Measurements from ENCODE around the gene TWF1. TPM values are rescaled to one million over a fixed set of nuclear protein-coding genes. Genes with fewer than 3 reads are reported as not detected.

The TWF1 gene
- total RNA-seq, 2 donors from 2014 or later, result 25.1 to 28.0 TPM

- Histone ChIP-seq H3K4me3 (ENCODE audit: low read length) (no peak overlapping the region), H3K36me3 (ENCODE audit: control insufficient read depth, insufficient read depth, low read length) (peaks cover 81% of the 10 kb centered on the region), H3K9ac (ENCODE audit: extremely low read depth, low read length, poor library complexity, severe bottlenecking) (no peak overlapping the region), H3K4me1 (ENCODE audit: control insufficient read depth, insufficient read depth, low read length) (no peaks in the 10 kb centered on the region), H3K27ac (ENCODE audit: low read depth, low read length) (no peak overlapping the region), H3K27me3 (ENCODE audit: control insufficient read depth, insufficient read depth, low read length, poor library complexity, severe bottlenecking) (no peaks in the 10 kb centered on the region), H3K9me3 (ENCODE audit: control insufficient read depth, low read length) (no peaks in the 10 kb centered on the region)
- Mint-ChIP-seq H3K36me3 (ENCODE audit: low read depth) (peaks cover 49% of the 10 kb centered on the region), H3K4me1 (no peaks in the 10 kb centered on the region), H3K27ac (no peak overlapping the region), H3K9me3 (no peaks in the 10 kb centered on the region), H3K27me3 (ENCODE audit: insufficient read depth) (no peaks in the 10 kb centered on the region), H3K4me3 (no peak overlapping the region)
- no peak for DNase-seq
- WGBS, 2 experiments (ENCODE audit: insufficient coverage in 1 of 2, insufficient read length in 1 of 2), result 92 to 99% methylated on average over 2 to 4 of the region's 4 CpGs
- TF ChIP-seq, protein P1, sequence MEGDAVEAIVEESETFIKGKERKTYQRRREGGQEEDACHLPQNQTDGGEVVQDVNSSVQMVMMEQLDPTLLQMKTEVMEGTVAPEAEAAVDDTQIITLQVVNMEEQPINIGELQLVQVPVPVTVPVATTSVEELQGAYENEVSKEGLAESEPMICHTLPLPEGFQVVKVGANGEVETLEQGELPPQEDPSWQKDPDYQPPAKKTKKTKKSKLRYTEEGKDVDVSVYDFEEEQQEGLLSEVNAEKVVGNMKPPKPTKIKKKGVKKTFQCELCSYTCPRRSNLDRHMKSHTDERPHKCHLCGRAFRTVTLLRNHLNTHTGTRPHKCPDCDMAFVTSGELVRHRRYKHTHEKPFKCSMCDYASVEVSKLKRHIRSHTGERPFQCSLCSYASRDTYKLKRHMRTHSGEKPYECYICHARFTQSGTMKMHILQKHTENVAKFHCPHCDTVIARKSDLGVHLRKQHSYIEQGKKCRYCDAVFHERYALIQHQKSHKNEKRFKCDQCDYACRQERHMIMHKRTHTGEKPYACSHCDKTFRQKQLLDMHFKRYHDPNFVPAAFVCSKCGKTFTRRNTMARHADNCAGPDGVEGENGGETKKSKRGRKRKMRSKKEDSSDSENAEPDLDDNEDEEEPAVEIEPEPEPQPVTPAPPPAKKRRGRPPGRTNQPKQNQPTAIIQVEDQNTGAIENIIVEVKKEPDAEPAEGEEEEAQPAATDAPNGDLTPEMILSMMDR (conservative IDR thresholded peaks at IDR 0.05), result no peak
Measured at GRCh38 chr12:43797561-43798217, 8.4 kb downstream of the TWF1 start.

GRCh38 chr12:43795716-43796280, 10.3 kb downstream of the TWF1 start:
- TF ChIP-seq, protein P1 (conservative IDR thresholded peaks at IDR 0.05), result no peak
- H3K4me1 Mint-ChIP-seq, result no peaks in the 10 kb centered on the region
- no peaks in the 10 kb centered on the region for H3K27me3 Mint-ChIP-seq (ENCODE audit: insufficient read depth)
- no peak overlapping the region for H3K27ac Mint-ChIP-seq
- no peak overlapping the region for H3K4me3 Mint-ChIP-seq
- Histone ChIP-seq H3K27me3 (ENCODE audit: control insufficient read depth, insufficient read depth, low read length, poor library complexity, severe bottlenecking) (no peaks in the 10 kb centered on the region), H3K27ac (ENCODE audit: low read depth, low read length) (no peak overlapping the region), H3K4me1 (ENCODE audit: control insufficient read depth, insufficient read depth, low read length) (no peaks in the 10 kb centered on the region), H3K9ac (ENCODE audit: extremely low read depth, low read length, poor library complexity, severe bottlenecking) (no peak overlapping the region), H3K36me3 (ENCODE audit: control insufficient read depth, insufficient read depth, low read length) (peaks cover 64% of the 10 kb centered on the region), H3K4me3 (ENCODE audit: low read length) (no peak overlapping the region), H3K9me3 (ENCODE audit: control insufficient read depth, low read length) (no peaks in the 10 kb centered on the region)
- H3K36me3 Mint-ChIP-seq (ENCODE audit: low read depth), result peaks cover 40% of the 10 kb centered on the region
- 91 to 100% methylated on average over 1 to 2 of the region's 2 CpGs for WGBS, 2 experiments (ENCODE audit: insufficient coverage in 1 of 2, insufficient read length in 1 of 2)
- H3K9me3 Mint-ChIP-seq, result no peaks in the 10 kb centered on the region
- DNase-seq, result no peak

DNA sequence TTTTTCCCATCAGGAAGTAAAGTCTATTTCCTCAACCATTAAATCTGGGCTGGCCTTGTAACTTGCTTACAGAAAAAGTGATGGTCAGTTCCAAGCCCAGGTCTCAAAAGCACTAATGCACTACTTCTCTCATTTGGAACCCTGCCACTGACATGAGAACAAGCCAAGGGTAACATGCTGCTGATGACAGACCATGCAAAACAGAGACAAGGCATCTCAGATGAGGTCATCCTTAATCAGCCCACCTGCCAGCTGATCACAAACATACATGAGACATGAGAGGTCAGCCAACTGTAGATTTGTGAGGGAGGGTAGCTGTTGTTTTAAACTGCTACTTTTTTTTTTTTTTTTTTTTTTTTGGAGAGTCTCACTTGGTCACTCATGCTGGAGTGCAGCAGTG, 16.2 kb downstream of the TWF1 start:
- DNase-seq, result no peak
- no peaks in the 10 kb centered on the region for H3K27me3 Mint-ChIP-seq (ENCODE audit: insufficient read depth)
- Histone ChIP-seq H3K9ac (ENCODE audit: extremely low read depth, low read length, poor library complexity, severe bottlenecking) (no peak overlapping the region), H3K27ac (ENCODE audit: low read depth, low read length) (no peak overlapping the region), H3K9me3 (ENCODE audit: control insufficient read depth, low read length) (no peaks in the 10 kb centered on the region), H3K4me1 (ENCODE audit: control insufficient read depth, insufficient read depth, low read length) (no peaks in the 10 kb centered on the region), H3K36me3 (ENCODE audit: control insufficient read depth, insufficient read depth, low read length) (peaks cover 8% of the 10 kb centered on the region), H3K27me3 (ENCODE audit: control insufficient read depth, insufficient read depth, low read length, poor library complexity, severe bottlenecking) (no peaks in the 10 kb centered on the region), H3K4me3 (ENCODE audit: low read length) (no peak overlapping the region)
- no peaks in the 10 kb centered on the region for H3K9me3 Mint-ChIP-seq
- TF ChIP-seq, protein P1 (conservative IDR thresholded peaks at IDR 0.05), result no peak
- H3K36me3 Mint-ChIP-seq (ENCODE audit: low read depth), result peaks cover 6% of the 10 kb centered on the region
- H3K4me1 Mint-ChIP-seq, result no peaks in the 10 kb centered on the region
- H3K27ac Mint-ChIP-seq, result peak overlapping the region; percentile 37
- no peak overlapping the region for H3K4me3 Mint-ChIP-seq
